GM23338 (cell line): ENCODE data around the gene PLS1. TPM values are rescaled to one million over a fixed set of nuclear protein-coding genes. Genes with fewer than 3 reads are reported as not detected.
"Not testable (repeated sequence)": the region's sequence is repeated elsewhere in the genome, so short reads cannot be mapped to it uniquely, and the experiment has no call there.

ENCODE experiments used
- ATAC-seq: fragments of 200-7000 bp; cut with Tn5 transposase; 3 replicates; pipeline ENCODE4 v1.9.1; 2020
- DNase-seq: peaks from one replicate; pipeline ENCODE4 v3.0.0-alpha.2; 2015; ENCODE audit warnings: low spot score
- H2AFZ ChIP-seq: fragments of 200-600 bp; sonication (generic); 2 replicates; pipeline ENCODE4 v1.8.0; 2016; ENCODE audit warnings: antibody characterized with exemption, mild to moderate bottlenecking, moderate library complexity
- H3F3A ChIP-seq: fragments of 200-600 bp; sonication (generic); replicated peaks from 2 replicates; pipeline ENCODE4 v1.8.0; 2017; ENCODE audit warnings: antibody characterized with exemption, mixed run types, low read depth
- H3K27ac ChIP-seq: fragments of 200-600 bp; sonication (generic); 2 replicates; pipeline ENCODE4 v1.6.1; 2016; ENCODE audit warnings: low read depth
- H3K27me3 ChIP-seq: fragments of 200-600 bp; sonication (generic); 2 replicates; pipeline ENCODE4 v1.8.0; 2016; ENCODE audit warnings: mild to moderate bottlenecking, mixed run types, moderate library complexity; ENCODE audit not compliant: insufficient read depth
- H3K36me3 ChIP-seq: fragments of 200-600 bp; sonication (generic); 2 replicates; pipeline ENCODE4 v1.8.0; 2016; ENCODE audit warnings: mild to moderate bottlenecking; ENCODE audit not compliant: insufficient read depth
- H3K4me1 ChIP-seq: fragments of 200-600 bp; sonication (generic); 2 replicates; pipeline ENCODE4 v1.8.0; 2016; ENCODE audit warnings: mild to moderate bottlenecking, moderate library complexity; ENCODE audit not compliant: insufficient read depth
- H3K4me2 ChIP-seq: fragments of 200-600 bp; sonication (generic); 2 replicates; pipeline ENCODE4 v1.7.1; 2017; ENCODE audit warnings: mixed run types
- H3K4me3 ChIP-seq: fragments of 200-600 bp; sonication (generic); 2 replicates; pipeline ENCODE4 v1.6.1; 2016; ENCODE audit warnings: mixed run types
- H3K79me2 ChIP-seq: fragments of 200-600 bp; sonication (generic); replicated peaks from 2 replicates; pipeline ENCODE4 v1.8.0; 2017; ENCODE audit warnings: mild to moderate bottlenecking; ENCODE audit not compliant: insufficient read depth
- H3K9me2 ChIP-seq: fragments of 200-600 bp; sonication (generic); 2 replicates; pipeline ENCODE4 v1.8.0; 2017; ENCODE audit not compliant: insufficient read depth
- H4K20me1 ChIP-seq: fragments of 200-600 bp; sonication (generic); replicated peaks from 2 replicates; pipeline ENCODE4 v1.8.0; 2017; ENCODE audit warnings: mild to moderate bottlenecking; ENCODE audit not compliant: insufficient read depth
- H3K27ac Mint-ChIP-seq: 2 replicates; pipeline ENCODE4 v1.8.0; 2020; ENCODE audit warnings: inconsistent platforms, mild to moderate bottlenecking, moderate library complexity, mixed read lengths
- H3K27me3 Mint-ChIP-seq: 3 replicates; pipeline ENCODE4 v1.8.0; 2022; ENCODE audit warnings: low read depth, mild to moderate bottlenecking, moderate library complexity, mixed read lengths, inconsistent platforms; ENCODE audit not compliant: insufficient read depth, poor library complexity
- H3K36me3 Mint-ChIP-seq: 3 replicates; pipeline ENCODE4 v1.8.0; 2021; ENCODE audit warnings: low read depth, mild to moderate bottlenecking, inconsistent platforms, moderate library complexity, mixed read lengths
- H3K4me1 Mint-ChIP-seq: 3 replicates; pipeline ENCODE4 v1.8.0; 2020; ENCODE audit warnings: mild to moderate bottlenecking, inconsistent platforms, mixed read lengths
- H3K4me3 Mint-ChIP-seq: 3 replicates; pipeline ENCODE4 v1.8.0; 2021; ENCODE audit warnings: moderate library complexity, mild to moderate bottlenecking, inconsistent platforms, mixed read lengths
- H3K9me3 Mint-ChIP-seq: 3 replicates; pipeline ENCODE4 v1.8.0; 2020; ENCODE audit warnings: moderate library complexity, mild to moderate bottlenecking, inconsistent platforms, mixed read lengths
- CREB1 ChIP-seq: fragments of 250-450 bp; sonication (Bioruptor Pico); IDR thresholded peaks from 2 replicates; pipeline ENCODE4 v1.5.0; 2020; ENCODE audit warnings: low read depth, mild to moderate bottlenecking, moderate library complexity
- ETS1 ChIP-seq: IDR thresholded peaks from 2 replicates; pipeline ENCODE4 v1.6.1; 2016; ENCODE audit warnings: antibody characterized with exemption
- EZH2 ChIP-seq: fragments of 200-600 bp; sonication (generic); IDR thresholded peaks from one replicate; pipeline ENCODE4 v1.8.0; 2017; ENCODE audit warnings: antibody characterized with exemption, mild to moderate bottlenecking, low read depth; ENCODE audit not compliant: unreplicated experiment
- EZH2phosphoT487 ChIP-seq: fragments of 200-600 bp; sonication (generic); IDR thresholded peaks from one replicate; pipeline ENCODE4 v1.8.1; 2018; ENCODE audit warnings: antibody characterized with exemption; ENCODE audit not compliant: unreplicated experiment
- JUNB ChIP-seq: IDR thresholded peaks from one replicate; pipeline ENCODE4 v1.6.1; 2016; ENCODE audit warnings: antibody characterized with exemption; ENCODE audit not compliant: unreplicated experiment
- NANOG ChIP-seq: IDR thresholded peaks from 2 replicates; pipeline ENCODE4 v1.6.1; 2016; ENCODE audit warnings: antibody characterized with exemption, borderline replicate concordance
- POLR2AphosphoS5 ChIP-seq: IDR thresholded peaks from 2 replicates; pipeline ENCODE4 v1.6.1; 2016; ENCODE audit warnings: antibody characterized with exemption, low read depth
- STAT1 ChIP-seq: IDR thresholded peaks from one replicate; pipeline ENCODE4 v1.6.1; 2016; ENCODE audit warnings: antibody characterized with exemption; ENCODE audit not compliant: unreplicated experiment
- ZNF331 ChIP-seq: fragments of 250-450 bp; sonication (Bioruptor Pico); IDR thresholded peaks from 2 replicates; pipeline ENCODE4 v1.5.0; 2020; ENCODE audit warnings: low read depth, mild to moderate bottlenecking, moderate library complexity
- ZNF462 ChIP-seq: fragments of 250-450 bp; sonication (Bioruptor Pico); IDR thresholded peaks from 2 replicates; pipeline ENCODE4 v1.5.0; 2020; ENCODE audit warnings: mild to moderate bottlenecking, moderate library complexity
- polyA plus RNA-seq: library from polyadenylated mRNA; unstranded; fragments of >200 nt; fragmentation: Nextera tagmentation; extraction: Ambion mirVana; gene quantifications from 2 replicates; pipeline ENCODE4 v1.2.1, GENCODE V29; 2016
- total RNA-seq: library from RNA; depleted of rRNA; stranded (reverse); fragments of >200 nt; shearing (Covaris generic); gene quantifications from 2 replicates; pipeline ENCODE4 v1.2.3, GENCODE V29; 2014

The PLS1 gene
- total and polyA plus RNA-seq, 2 experiments from 2014 or later = 18.4 to 42.2 TPM

GRCh38 chr3:142750531-142750930 is 154.3 kb downstream of the PLS1 start:
- H3K4me2 ChIP-seq, H3K9me2 ChIP-seq, ATAC-seq, H3K27me3 Mint-ChIP-seq, H3K4me1 ChIP-seq, H3K27ac ChIP-seq, DNase-seq, H3K4me3 ChIP-seq, H2AFZ ChIP-seq, H3K27me3 ChIP-seq, H3K79me2 ChIP-seq, H3F3A ChIP-seq, H3K9me3 Mint-ChIP-seq, H3K36me3 ChIP-seq, H3K4me1 Mint-ChIP-seq, H3K4me3 Mint-ChIP-seq, H3K27ac Mint-ChIP-seq, H4K20me1 ChIP-seq: not testable (repeated sequence)
- H3K36me3 Mint-ChIP-seq = peaks cover 25% of the 10 kb centered on the region

GRCh38 chr3:142752605-142753004 is 156.4 kb downstream of the PLS1 start:
- H3K36me3 ChIP-seq, H3F3A ChIP-seq, ATAC-seq, H3K9me3 Mint-ChIP-seq, DNase-seq, H3K4me2 ChIP-seq, H3K27ac Mint-ChIP-seq, H3K4me1 ChIP-seq, H3K27me3 Mint-ChIP-seq, H3K4me3 ChIP-seq, H3K79me2 ChIP-seq, H3K9me2 ChIP-seq, H3K4me1 Mint-ChIP-seq, H3K27ac ChIP-seq, H3K4me3 Mint-ChIP-seq, H4K20me1 ChIP-seq, H2AFZ ChIP-seq, H3K27me3 ChIP-seq: not testable (repeated sequence)
- peaks cover 27% of the 10 kb centered on the region for H3K36me3 Mint-ChIP-seq

- Histone ChIP-seq H3K4me2 (no peak overlapping the region), H3K27me3 (no peaks in the 10 kb centered on the region), H3K36me3 (peaks cover 3% of the 10 kb centered on the region; the same call in 1 of the 2 replicates), H3K4me1 (no peaks in the 10 kb centered on the region), H3K9me2 (no peaks in the 10 kb centered on the region), H3K27ac (no peak overlapping the region), H3K4me3 (no peak overlapping the region), H4K20me1 (no peaks in the 10 kb centered on the region; the same call in 1 of the 2 replicates), H2AFZ (no peak overlapping the region), H3F3A (no peaks in the 10 kb centered on the region), H3K79me2 (peaks cover 10% of the 10 kb centered on the region; the same call in 1 of the 2 replicates)
- no peaks in the 10 kb centered on the region; the same call in 2 of the 3 replicates for H3K9me3 Mint-ChIP-seq
- DNase-seq (no peak), ATAC-seq (no peak)
- H3K4me3 Mint-ChIP-seq = no peak overlapping the region
- no peak overlapping the region for H3K27ac Mint-ChIP-seq
- H3K4me1 Mint-ChIP-seq = no peaks in the 10 kb centered on the region
- no peaks in the 10 kb centered on the region for H3K27me3 Mint-ChIP-seq
- TF ChIP-seq STAT1 = no peak
- no peak for TF ChIP-seq CREB1
- TF ChIP-seq ETS1 = no peak
- TF ChIP-seq EZH2 = no peak
- TF ChIP-seq ZNF331 (CRISPR knock-in tag) = no peak
- no peak for TF ChIP-seq JUNB
- no peak for TF ChIP-seq NANOG
- no peak for TF ChIP-seq POLR2AphosphoS5
- no peak for TF ChIP-seq EZH2phosphoT487
- no peak for TF ChIP-seq ZNF462 (CRISPR knock-in tag)
- H3K36me3 Mint-ChIP-seq = peaks cover 21% of the 10 kb centered on the region
Measured at GRCh38 chr3:142754494-142754893, 158.3 kb downstream of the PLS1 start.
